GM19238 (cell line): ENCODE results near the gene CLBA1.

Experiments
- DNase-seq: peaks from one replicate; pipeline ENCODE4 v3.0.0; 2011; ENCODE audit warnings: low spot score; ENCODE audit not compliant: insufficient read length

CLBA1 gene

GRCh38 chr14:104968541-104969401 lies 16.8 kb upstream of the CLBA1 start:
- DNase-seq = no peak

DNA sequence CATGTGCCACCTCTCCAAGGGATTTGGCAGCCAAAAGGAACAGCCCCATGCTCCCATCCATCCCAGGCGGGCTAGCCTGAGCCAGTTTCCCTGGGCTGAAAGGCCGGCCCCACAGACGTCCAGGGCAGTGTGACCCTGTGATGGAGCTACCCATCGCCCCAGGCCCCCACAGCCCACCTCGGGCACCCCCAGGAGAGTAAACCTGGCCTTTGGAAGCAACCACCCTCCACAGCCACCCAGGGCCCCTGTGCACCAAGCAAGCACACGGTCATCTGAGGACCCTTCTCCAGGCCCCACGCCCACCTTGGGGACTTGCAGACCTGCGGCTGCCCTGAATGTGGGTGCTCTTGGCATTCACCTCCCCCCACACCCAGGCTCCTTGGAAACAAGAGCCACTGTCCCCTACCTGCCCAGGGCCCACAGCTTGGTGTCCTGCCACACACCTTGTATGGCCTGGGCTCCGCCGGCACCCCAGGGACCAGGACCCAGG lies 15.8 kb upstream of the CLBA1 start:
- DNase-seq = no peak

DNA sequence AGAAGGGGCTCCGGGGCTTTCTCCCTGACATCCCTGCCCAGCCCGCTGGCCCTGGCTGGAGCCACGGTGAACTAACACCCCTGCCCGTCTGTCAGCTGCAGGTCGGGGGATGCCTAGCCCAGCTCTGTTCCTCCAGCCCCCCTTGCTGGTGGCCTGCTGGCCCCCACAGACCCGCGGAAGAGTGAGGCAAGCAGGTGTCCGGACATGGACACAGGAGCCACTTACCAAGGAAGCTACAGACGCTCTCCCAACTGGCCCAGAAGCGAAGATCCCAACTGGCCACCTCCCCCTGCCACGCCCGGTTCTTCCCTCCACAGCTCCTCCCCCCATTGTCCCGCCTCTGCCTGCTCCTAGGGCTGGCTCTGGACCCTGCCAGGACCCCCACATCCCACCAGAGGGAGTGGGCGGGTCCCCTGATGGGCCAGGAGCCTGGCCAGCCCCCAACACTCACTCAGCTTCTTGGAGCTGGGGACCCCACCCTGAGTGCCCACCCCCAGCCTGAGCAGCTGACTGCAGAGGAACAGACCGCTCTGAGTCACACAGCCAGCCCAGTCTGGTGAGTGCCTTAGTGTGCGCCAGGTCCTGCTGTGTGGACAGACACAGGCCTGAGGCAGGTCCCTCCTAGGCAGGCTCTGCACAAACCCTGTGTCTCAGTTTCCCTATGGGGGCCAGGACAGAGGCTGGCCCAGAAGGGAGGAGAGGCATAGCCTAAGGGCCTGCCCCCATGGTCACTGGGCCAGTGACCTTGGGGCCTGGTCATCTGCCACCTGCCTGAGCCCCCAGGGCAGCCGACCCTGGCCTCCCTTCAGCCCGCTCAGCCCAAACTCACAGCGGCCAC lies 15.1 kb upstream of the CLBA1 start:
- DNase-seq = no peak

- no peak for DNase-seq
These were observed 13.9 kb upstream of the CLBA1 start for GRCh38 chr14:104971447-104972240.

DNA sequence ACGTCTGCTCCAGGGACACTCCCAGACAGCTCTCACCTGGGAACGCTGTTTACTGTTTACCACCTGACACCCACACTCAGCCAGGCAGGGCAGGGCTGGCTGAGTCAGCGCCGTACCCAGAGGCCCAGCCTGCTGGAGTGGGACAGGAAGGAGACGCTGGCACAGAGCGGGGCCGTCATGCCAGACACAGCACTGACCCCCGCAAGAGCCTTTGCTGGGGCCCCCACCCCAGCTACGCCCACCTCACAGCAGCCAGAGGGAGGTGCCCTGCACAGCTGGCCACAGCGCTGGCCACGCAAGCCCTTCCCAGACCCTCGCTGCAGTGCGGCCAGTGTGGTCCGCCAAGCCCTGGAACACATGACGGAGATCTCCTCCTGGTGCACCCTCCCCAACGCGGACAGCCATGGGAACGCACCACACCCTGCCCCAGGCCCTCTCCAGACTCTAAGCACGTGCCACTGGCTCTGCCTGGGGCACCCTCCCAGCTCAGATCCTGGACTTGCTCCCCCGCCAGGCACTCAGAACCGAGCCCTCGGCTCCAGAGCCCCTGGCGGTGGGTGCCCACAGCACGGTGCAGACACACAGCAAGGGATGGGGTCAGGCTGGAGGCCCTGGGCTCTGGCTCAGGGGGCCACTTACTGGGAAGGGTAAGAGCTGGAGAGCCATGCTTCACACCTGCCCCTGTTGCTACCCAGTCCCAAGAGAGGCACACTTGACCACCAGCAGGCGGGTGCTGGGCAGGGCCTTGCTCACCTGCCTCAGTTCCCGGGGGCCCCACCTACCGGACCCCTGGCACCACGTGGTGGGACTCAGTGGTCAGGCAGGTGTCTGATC lies 13.1 kb upstream of the CLBA1 start:
- no peak for DNase-seq

DNA sequence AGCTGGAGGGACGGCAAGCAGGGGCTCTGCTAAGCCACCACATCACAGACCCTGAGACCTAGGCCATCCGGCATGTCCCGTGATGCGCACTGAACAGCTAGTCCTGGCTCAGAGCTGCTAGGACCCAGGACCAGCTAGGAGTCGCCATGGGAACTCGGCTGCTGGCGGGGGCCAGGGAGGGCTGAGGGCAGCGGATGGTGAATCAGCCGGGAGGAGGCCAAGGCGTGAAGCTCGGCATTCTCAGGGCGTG lies 12.5 kb upstream of the CLBA1 start:
- DNase-seq = no peak

DNA sequence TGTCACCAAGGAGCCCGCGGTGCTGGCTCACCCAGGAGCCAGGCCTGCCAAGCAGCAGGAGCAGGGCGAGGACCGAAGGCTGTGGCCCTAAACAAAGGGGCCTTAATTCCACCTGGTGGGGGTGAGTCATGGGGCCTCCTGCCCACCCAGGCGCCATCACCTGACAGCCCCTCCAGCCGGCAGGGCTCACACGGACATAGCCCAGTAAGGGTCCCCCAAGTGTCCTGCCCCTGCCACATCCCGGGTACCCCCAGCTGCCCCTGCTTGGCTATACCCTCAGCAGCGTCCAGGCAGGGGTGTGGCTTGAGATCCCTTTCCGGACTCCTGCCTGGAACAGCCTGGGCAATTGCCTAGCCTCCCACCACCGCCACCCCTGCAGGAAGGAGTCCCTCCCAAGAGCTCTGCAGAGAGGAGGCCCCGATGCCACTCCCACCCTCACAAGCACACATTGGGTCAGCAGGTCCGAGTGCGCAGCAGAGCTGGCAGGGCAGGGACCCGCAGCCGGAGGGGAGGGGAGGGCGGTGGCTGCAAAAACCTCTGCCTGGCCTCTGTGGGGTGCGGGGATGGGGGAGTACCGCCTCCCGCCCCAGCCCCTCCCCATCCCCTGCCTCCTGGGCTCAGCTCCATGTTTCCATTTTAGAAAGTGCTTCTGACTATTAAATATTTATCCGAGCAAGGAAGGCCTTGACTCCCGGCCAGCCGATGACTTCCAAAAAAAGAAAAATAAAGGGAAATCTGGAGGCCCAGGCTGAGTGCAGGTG lies 12.0 kb upstream of the CLBA1 start:
- no peak for DNase-seq

- no peak for DNase-seq
These were observed 11.4 kb upstream of the CLBA1 start for GRCh38 chr14:104974146-104974541.

GRCh38 chr14:104974665-104975390 lies 10.8 kb upstream of the CLBA1 start:
- DNase-seq = no peak

DNA sequence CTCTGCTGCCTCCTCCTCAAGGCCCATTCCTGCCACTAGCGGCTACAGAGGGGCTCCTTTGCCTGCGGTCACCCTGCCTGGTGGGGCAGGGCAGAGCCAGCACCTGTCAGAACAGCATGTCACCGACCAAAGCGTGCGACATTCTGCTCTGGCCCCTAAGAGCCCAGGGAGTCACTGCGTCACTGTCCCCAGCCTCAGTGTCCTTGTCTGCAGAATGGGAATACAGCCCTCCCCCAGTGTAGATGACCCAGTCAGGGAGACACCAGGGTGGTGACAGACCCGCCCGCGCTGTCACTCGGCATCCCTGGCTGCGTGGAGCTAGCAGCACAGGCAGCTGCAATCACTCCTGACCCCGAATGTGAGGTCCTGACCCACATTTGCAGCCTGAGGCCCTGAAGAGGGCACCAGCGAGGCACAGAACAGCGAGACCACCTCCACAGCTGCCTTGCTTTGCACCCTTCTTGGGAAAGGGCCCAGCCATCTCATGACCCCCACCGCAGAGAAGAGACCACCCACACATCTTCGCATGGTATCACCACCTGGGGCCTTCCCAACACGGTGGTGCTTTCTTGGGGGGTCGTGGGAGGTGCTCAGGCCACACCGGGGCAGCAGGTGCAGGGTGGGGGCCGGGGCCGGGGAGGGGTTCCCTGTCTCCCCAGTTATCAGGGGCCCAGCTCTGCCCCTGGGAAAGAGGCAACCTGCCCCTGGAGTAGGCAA lies 9.9 kb upstream of the CLBA1 start:
- DNase-seq = no peak

GRCh38 chr14:104976198-104977007 lies 9.2 kb upstream of the CLBA1 start:
- DNase-seq = peak; percentile 77

- DNase-seq = no peak
These were observed 8.4 kb upstream of the CLBA1 start for GRCh38 chr14:104977008-104977680.

DNA sequence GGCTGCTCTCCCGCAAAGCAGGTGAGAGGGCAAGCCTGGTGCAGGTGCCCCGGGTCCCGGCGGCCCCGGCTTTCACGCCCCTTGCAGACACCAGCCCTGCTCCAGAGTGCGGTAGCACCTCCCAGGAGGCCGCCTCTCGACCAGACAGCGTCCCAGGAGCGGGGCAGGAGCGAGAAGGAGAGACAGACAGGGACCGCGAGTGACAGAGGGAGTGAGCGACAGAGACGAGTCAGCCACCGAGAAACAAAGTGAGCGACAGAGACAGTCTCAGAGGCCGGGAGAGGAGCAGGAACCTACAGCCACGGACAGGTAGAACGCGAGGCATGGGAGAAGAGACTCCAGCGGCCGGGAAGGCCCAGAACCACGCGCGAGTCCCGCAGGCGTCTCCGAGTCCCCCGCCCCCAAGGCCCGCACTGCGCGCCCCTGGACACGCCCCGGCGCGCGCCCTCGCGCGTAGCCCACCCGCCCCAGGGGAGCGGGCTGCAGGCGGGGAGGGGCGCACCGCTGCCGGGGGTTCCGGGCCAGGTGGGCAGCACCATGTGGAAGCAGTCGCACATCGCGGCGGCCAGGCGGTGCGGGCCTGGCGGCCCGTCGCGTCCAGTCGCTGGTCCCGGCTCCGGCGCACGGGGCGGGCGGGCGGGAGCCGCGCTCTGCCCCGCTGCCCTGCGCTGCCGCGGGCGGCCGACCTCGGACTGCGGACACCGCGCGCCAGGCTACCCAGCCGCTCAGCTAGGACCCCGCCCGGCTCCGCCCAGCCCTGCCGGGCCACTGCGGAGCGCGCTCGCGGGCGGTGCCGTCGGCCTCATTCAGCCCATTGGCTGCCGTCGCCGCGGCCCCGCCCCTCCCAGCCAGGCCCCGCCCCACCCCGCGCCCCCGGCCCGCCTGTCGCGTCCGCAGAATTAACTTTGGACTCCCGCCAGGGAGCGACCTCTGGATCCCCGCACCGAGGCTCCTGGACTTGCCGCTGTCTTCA lies 7.6 kb upstream of the CLBA1 start, which contains the start of gene AHNAK2:
Gene AHNAK2 (minus strand): TSS at position 694 of the 973 bp plus-strand sequence. CDS start 137 bp downstream, at position 557.
- DNase-seq = no peak

- no peak for DNase-seq
These were observed 6.6 kb upstream of the CLBA1 start for GRCh38 chr14:104978746-104979691.
